Kidney epithelial cell (primary cell): ENCODE results near the gene MYO3B. TPM values are rescaled to one million over a fixed set of nuclear protein-coding genes. Genes with fewer than 3 reads are reported as not detected.
"Not testable (repeated sequence)": the region's sequence is repeated elsewhere in the genome, so short reads cannot be mapped to it uniquely, and the experiment has no call there.

ENCODE experiments used
- DNase-seq: peaks from one replicate; pipeline ENCODE4 v3.0.0-alpha.2; 2010; ENCODE audit warnings: low read depth
- H3K27me3 ChIP-seq: 2 replicates; pipeline ENCODE4 v1.6.0; 2011; ENCODE audit warnings: low read length; ENCODE audit not compliant: control insufficient read depth, insufficient read depth
- H3K36me3 ChIP-seq: 2 replicates; pipeline ENCODE4 v1.5.1; 2011; ENCODE audit warnings: low read length; ENCODE audit not compliant: control insufficient read depth, insufficient read depth
- H3K4me3 ChIP-seq: 2 replicates; pipeline ENCODE4 v1.5.1; 2011; ENCODE audit warnings: low read depth, mild to moderate bottlenecking, control low read depth, low read length
- CTCF ChIP-seq: IDR thresholded peaks from 2 replicates; pipeline ENCODE4 v1.5.1; 2011; ENCODE audit warnings: mild to moderate bottlenecking, moderate library complexity, low read length, control low read depth, inconsistent platforms; ENCODE audit not compliant: insufficient read depth, poor library complexity, severe bottlenecking
- total RNA-seq: library from RNA; depleted of rRNA; stranded (reverse); fragments of >200 nt; gene quantifications from 2 replicates; pipeline ENCODE4 v1.2.3, GENCODE V29; 2015

MYO3B gene
- total RNA-seq, 1 donor from 2014 or later: 1.1 TPM

- TF ChIP-seq CTCF: no peak
- Histone ChIP-seq H3K36me3 (no peaks in the 10 kb centered on the region), H3K4me3 (no peak overlapping the region), H3K27me3 (no peaks in the 10 kb centered on the region)
- no peak for DNase-seq
Observed at GRCh38 chr2:170465241-170465640, 287.3 kb downstream of the MYO3B start.

GRCh38 chr2:170466632-170467031, 288.7 kb downstream of the MYO3B start:
- no peaks in the 10 kb centered on the region for H3K27me3 ChIP-seq
- no peak for DNase-seq
- no peak for TF ChIP-seq CTCF
- no peak overlapping the region for H3K4me3 ChIP-seq
- H3K36me3 ChIP-seq: no peaks in the 10 kb centered on the region

GRCh38 chr2:170467568-170468422, 289.8 kb downstream of the MYO3B start:
- H3K36me3 ChIP-seq: no peaks in the 10 kb centered on the region
- no peak overlapping the region for H3K4me3 ChIP-seq
- H3K27me3 ChIP-seq: no peaks in the 10 kb centered on the region
- TF ChIP-seq CTCF: no peak
- DNase-seq: no peak

GRCh38 chr2:170468557-170468956, 290.6 kb downstream of the MYO3B start:
- Histone ChIP-seq H3K27me3 (no peaks in the 10 kb centered on the region), H3K4me3 (no peak overlapping the region), H3K36me3 (no peaks in the 10 kb centered on the region)
- no peak for DNase-seq
- TF ChIP-seq CTCF: no peak

- not testable (repeated sequence) for DNase-seq, H3K4me3 ChIP-seq, H3K27me3 ChIP-seq, H3K36me3 ChIP-seq
Observed at GRCh38 chr2:170472498-170472897, 294.6 kb downstream of the MYO3B start.

DNA sequence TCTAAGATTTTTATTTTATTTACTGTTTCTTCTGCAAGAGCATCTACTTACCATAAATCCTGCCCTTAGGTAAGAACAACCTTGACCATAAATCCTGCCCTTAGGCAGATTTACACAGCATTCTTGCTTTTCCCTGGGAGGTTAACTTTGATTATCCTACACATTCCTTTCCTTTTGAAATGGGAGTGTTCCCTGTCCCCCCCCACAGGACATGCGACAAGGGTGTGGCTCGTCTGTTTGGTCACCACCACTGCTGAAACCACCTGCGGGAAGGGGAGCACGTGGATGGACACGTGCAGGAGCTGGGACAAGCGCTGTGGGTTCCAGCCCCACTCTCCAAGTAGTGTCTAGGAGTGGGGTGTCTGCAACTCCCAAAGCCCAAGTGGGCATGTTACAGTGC, 297.9 kb downstream of the MYO3B start:
- DNase-seq: no peak
- H3K4me3 ChIP-seq: no peak overlapping the region
- TF ChIP-seq CTCF: no peak
- H3K36me3 ChIP-seq: no peaks in the 10 kb centered on the region
- H3K27me3 ChIP-seq: no peaks in the 10 kb centered on the region
